Activated CD8-positive, alpha-beta memory T cell treated with anti-CD3 and anti-CD28 coated beads, Interleukin-2, amount 50 U/mL, for 24 hours (primary cell): ENCODE measurements around the gene NUMA1.

Experiments
- DNase-seq: peaks from one replicate; pipeline ENCODE4 v3.0.0-alpha.2; 2020; ENCODE audit errors: extremely low read depth

NUMA1 gene

GRCh38 chr11:72080326-72081183 lies at the start of gene NUMA1, which contains the start of gene LRRC51:
Gene NUMA1, minus strand, starts transcription at chr11:72080542. Its CDS starts 44,599 bp downstream, at chr11:72035943.
Gene LRRC51, plus strand, starts transcription at chr11:72080850. Its CDS starts 8,234 bp downstream, at chr11:72089084.
- peak; percentile 98 for DNase-seq

GRCh38 chr11:72129381-72129780 lies 49.0 kb upstream of the NUMA1 start:
- no peak for DNase-seq

GRCh38 chr11:72127923-72128322 lies 47.6 kb upstream of the NUMA1 start:
- no peak for DNase-seq

GRCh38 chr11:72125956-72126355 lies 45.6 kb upstream of the NUMA1 start:
- no peak for DNase-seq

GRCh38 chr11:72124046-72124445 lies 43.7 kb upstream of the NUMA1 start:
- no peak for DNase-seq

GRCh38 chr11:72123117-72123653 lies 42.8 kb upstream of the NUMA1 start:
- DNase-seq: no peak

- DNase-seq: no peak
These were observed 42.3 kb upstream of the NUMA1 start for GRCh38 chr11:72122607-72123006.

GRCh38 chr11:72120930-72121329 lies 40.6 kb upstream of the NUMA1 start:
- no peak for DNase-seq

GRCh38 chr11:72119198-72119597 lies 38.9 kb upstream of the NUMA1 start:
- no peak for DNase-seq

GRCh38 chr11:72116019-72116755 lies 35.8 kb upstream of the NUMA1 start:
- no peak for DNase-seq

GRCh38 chr11:72114570-72114969 lies 34.2 kb upstream of the NUMA1 start:
- no peak for DNase-seq

GRCh38 chr11:72112978-72113808 lies 32.9 kb upstream of the NUMA1 start:
- DNase-seq: no peak

- DNase-seq: peak; percentile 100
These were observed 32.0 kb upstream of the NUMA1 start, which contains the start of gene ANAPC15 for GRCh38 chr11:72112143-72112977. Gene ANAPC15, minus strand, starts transcription at chr11:72112695. Its CDS starts 1,419 bp downstream, at chr11:72111276.

- DNase-seq: no peak
These were observed 31.2 kb upstream of the NUMA1 start for GRCh38 chr11:72111300-72112142.

GRCh38 chr11:72105888-72106287 lies 25.5 kb upstream of the NUMA1 start, which contains the start of gene TOMT:
Gene TOMT, plus strand, starts transcription at chr11:72105924. Its CDS starts 28 bp downstream, at chr11:72105952.
- no peak for DNase-seq

GRCh38 chr11:72103754-72104167 lies 23.4 kb upstream of the NUMA1 start:
- no peak for DNase-seq

GRCh38 chr11:72102946-72103753 lies 22.8 kb upstream of the NUMA1 start, which contains the start of gene LAMTOR1:
Gene LAMTOR1, minus strand, starts transcription at chr11:72103297. Its CDS starts 73 bp downstream, at chr11:72103224.
- peak; percentile 99 for DNase-seq

GRCh38 chr11:72102631-72102945 lies 22.2 kb upstream of the NUMA1 start:
- no peak for DNase-seq

GRCh38 chr11:72102162-72102561 lies 21.8 kb upstream of the NUMA1 start:
- no peak for DNase-seq
